Panc1 (cell line): ENCODE results near the gene SIAH1. TPM values are rescaled to one million over a fixed set of nuclear protein-coding genes. Genes with fewer than 3 reads are reported as not detected.

Experiments
- ATAC-seq: fragments of 200-7000 bp; cut with Tn5 transposase; 2 replicates; pipeline ENCODE4 v1.9.1; 2020; ENCODE audit warnings: mild to moderate bottlenecking, moderate library complexity
- BruUV-seq: library from RNA; stranded (reverse); fragments of 400-500 nt; replicated peaks from 2 replicates; lab custom pipeline; 2021; lab: Mats Ljungman, UMichigan
- CTCF ChIA-PET: fragments of 300-600 bp; sonication (Branson Sonifier 250); formaldehyde crosslinking; loops from one replicate; lab custom pipeline; 2022; ENCODE audit warnings: antibody characterized with exemption; lab: Charles Lee
- POLR2A ChIA-PET: fragments of 300-600 bp; sonication (Branson Sonifier 250); formaldehyde crosslinking; loops from one replicate; lab custom pipeline; 2022; ENCODE audit warnings: antibody characterized with exemption; lab: Charles Lee
- DNase-seq: peaks from one replicate; pipeline ENCODE4 v3.0.0-alpha.2; 2010; ENCODE audit warnings: low read depth, low spot score
- H3K27ac ChIP-seq: 2 replicates; pipeline ENCODE4 v1.5.1; 2011; ENCODE audit warnings: mild to moderate bottlenecking, low read length, inconsistent platforms
- H3K27me3 ChIP-seq: fragments of 200-500 bp; sonication (Bioruptor generic); 2 replicates; pipeline ENCODE4 v1.6.0; 2014; ENCODE audit warnings: low read length, inconsistent platforms; ENCODE audit not compliant: control insufficient read depth, insufficient read depth
- H3K36me3 ChIP-seq: fragments of 200-500 bp; sonication (Bioruptor generic); 2 replicates; pipeline ENCODE4 v1.5.1; 2014; ENCODE audit warnings: inconsistent platforms, mild to moderate bottlenecking, low read length, moderate library complexity; ENCODE audit not compliant: control insufficient read depth, insufficient read depth
- H3K4me1 ChIP-seq: 2 replicates; pipeline ENCODE4 v1.5.1; 2011; ENCODE audit warnings: inconsistent platforms, mild to moderate bottlenecking, low read length, moderate library complexity; ENCODE audit not compliant: control insufficient read depth, insufficient read depth
- H3K4me3 ChIP-seq, 2 experiments: 2 replicates each; pipeline ENCODE4 v1.5.1; 2011 to 2012; ENCODE audit warnings: low read depth in 2 of 2, low read length in 2 of 2, mild to moderate bottlenecking in 2 of 2, inconsistent platforms in 1 of 2, moderate library complexity in 1 of 2
- H3K9me3 ChIP-seq: fragments of 200-500 bp; sonication (Bioruptor generic); 2 replicates; pipeline ENCODE4 v1.5.1; 2014; ENCODE audit warnings: low read depth, mild to moderate bottlenecking, inconsistent platforms, low read length, moderate library complexity; ENCODE audit not compliant: control insufficient read depth, insufficient read depth
- CTCF ChIP-seq: fragments of 450-650 bp; IDR thresholded peaks from 2 replicates; pipeline ENCODE4 v1.5.1; 2017; ENCODE audit warnings: mild to moderate bottlenecking
- POLR2AphosphoS5 ChIP-seq: IDR thresholded peaks from 2 replicates; pipeline ENCODE4 v1.6.1; 2012; ENCODE audit warnings: mild to moderate bottlenecking, low read depth, low read length, moderate library complexity
- REST ChIP-seq, 2 experiments: IDR thresholded peaks; 2 replicates each; pipeline ENCODE4 v1.6.1; 2011 to 2012; ENCODE audit warnings: low read depth in 2 of 2, control low read depth in 1 of 2, low read length in 1 of 2, mild to moderate bottlenecking in 1 of 2, moderate library complexity in 1 of 2; ENCODE audit not compliant: insufficient read depth in 1 of 2
- SIN3A ChIP-seq: IDR thresholded peaks from 2 replicates; pipeline ENCODE4 v1.6.1; 2012; ENCODE audit warnings: low read depth, mild to moderate bottlenecking, low read length, moderate library complexity, borderline replicate concordance; ENCODE audit not compliant: insufficient read depth
- TCF7L2 ChIP-seq: IDR thresholded peaks from 2 replicates; pipeline ENCODE4 v1.6.1; 2011; ENCODE audit warnings: mild to moderate bottlenecking, low read depth, low read length, inconsistent platforms
- in situ Hi-C: cut with HindIII; loops from 2 replicates; pipeline ENCODE4 v1.10.0; 2016; ENCODE audit warnings: low sequenced_read_pairs, low pct_unique_long_range_greater_than_20kb
- intact Hi-C: fragments of 100-400 bp; cut with micrococcal nuclease; formaldehyde crosslinking; loops from one replicate; pipeline ENCODE4 v1.10.0; 2022; ENCODE audit not compliant: unreplicated experiment
- total RNA-seq: library from RNA; stranded (reverse); gene quantifications from one replicate; pipeline ENCODE4 v1.2.1, GENCODE V29; 2021; ENCODE audit not compliant: unreplicated experiment

The SIAH1 gene
- total RNA-seq, 1 experiment from 2014 or later, result 18.8 TPM

- H3K9me3 ChIP-seq, result no peaks in the 10 kb centered on the region
- in situ Hi-C loops, result no loop called here
- H3K36me3 ChIP-seq, result no peaks in the 10 kb centered on the region
- ChIA-PET CTCF (no interaction called here), POLR2A (no interaction called here)
- H3K27me3 ChIP-seq, result no peaks in the 10 kb centered on the region
- H3K4me3 ChIP-seq, result no peak overlapping the region
- H3K27ac ChIP-seq, result no peak overlapping the region
- TF ChIP-seq TCF7L2 (no peak), REST (IDR thresholded peaks at IDR 0.05; ENCODE audit: insufficient read depth in 1 of 2, low read depth in 2 of 2, low read length in 1 of 2) (no peak), CTCF (no peak), POLR2AphosphoS5 (no peak), SIN3A (no peak)
- ATAC-seq, result no peak
- no TSS peak for BruUV-seq
- intact Hi-C loops, result no loop called here
- no peaks in the 10 kb centered on the region for H3K4me1 ChIP-seq
- no peak for DNase-seq
Observed at GRCh38 chr16:48426244-48427141, 41.3 kb upstream of the SIAH1 start.

DNA sequence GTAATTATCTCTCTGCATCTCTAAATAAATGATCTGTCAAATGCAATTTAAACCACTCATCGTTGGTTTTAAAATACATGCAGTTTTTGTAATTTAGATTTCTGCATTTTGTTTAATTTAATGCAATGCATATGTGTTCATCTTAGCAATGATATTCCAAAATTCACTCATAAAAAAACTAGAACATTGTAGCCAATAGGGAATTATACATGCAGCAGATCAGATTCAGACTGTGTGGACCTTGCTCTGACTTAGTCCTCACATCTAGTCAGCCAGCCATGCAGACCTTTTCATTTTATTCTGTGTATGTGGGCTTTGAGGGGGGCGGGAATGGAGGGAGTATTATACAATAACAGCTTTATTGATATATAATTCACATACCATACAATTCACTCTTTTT lies 37.3 kb upstream of the SIAH1 start:
- no peaks in the 10 kb centered on the region for H3K9me3 ChIP-seq
- in situ Hi-C loops, result no loop called here
- no peak overlapping the region for H3K27ac ChIP-seq
- DNase-seq (no peak), ATAC-seq (no peak)
- TF ChIP-seq SIN3A, result no peak
- TF ChIP-seq POLR2AphosphoS5, result no peak
- no peak for TF ChIP-seq REST (IDR thresholded peaks at IDR 0.05; ENCODE audit: insufficient read depth in 1 of 2, low read depth in 2 of 2, low read length in 1 of 2)
- TF ChIP-seq TCF7L2, result no peak
- TF ChIP-seq CTCF, result no peak
- POLR2A ChIA-PET, result no interaction called here
- no TSS peak for BruUV-seq
- CTCF ChIA-PET, result no interaction called here
- H3K4me1 ChIP-seq, result no peaks in the 10 kb centered on the region
- H3K4me3 ChIP-seq, result no peak overlapping the region
- intact Hi-C loops, result no loop called here
- no peaks in the 10 kb centered on the region for H3K36me3 ChIP-seq
- H3K27me3 ChIP-seq, result no peaks in the 10 kb centered on the region
